ENCODE measurements around the gene QPRT. TPM values are rescaled to one million over a fixed set of nuclear protein-coding genes. Genes with fewer than 3 reads are reported as not detected.

QPRT gene
- total and polyA plus RNA-seq, 2 of the 8 experiments (the other 6 are each of a cell fraction or from before 2014, with no cell fraction given) = 89.0 to 102 TPM

DNA sequence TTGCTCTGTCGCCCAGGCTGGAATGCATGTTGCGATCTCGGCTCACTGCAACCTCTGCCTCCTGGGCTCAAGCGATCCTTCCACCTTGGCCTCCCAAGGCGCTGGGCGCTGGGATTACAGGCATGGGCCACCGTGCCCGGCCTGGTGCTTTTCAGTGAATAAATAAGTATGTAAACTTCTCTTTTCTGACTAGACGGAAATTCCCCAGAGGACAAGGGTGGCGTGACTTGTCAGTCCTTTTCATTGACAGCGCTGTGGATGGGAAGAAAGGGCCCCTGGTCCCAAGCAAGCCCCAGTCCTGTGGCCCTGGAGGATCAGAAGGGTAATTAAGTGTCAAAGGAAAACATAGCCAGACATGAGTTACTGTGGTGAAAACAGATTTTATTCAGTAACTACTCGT lies 25.5 kb upstream of the QPRT start:
- no peak overlapping the region for H3K27ac ChIP-seq (ENCODE audit: low read depth, low read length)
- no peaks in the 10 kb centered on the region; the same call in 1 of the 2 replicates for H3K23me2 ChIP-seq (ENCODE audit: low read depth, low read length)
- no peak overlapping the region for H3K14ac ChIP-seq (ENCODE audit: insufficient read length)
- no peak overlapping the region for H3K18ac ChIP-seq (ENCODE audit: extremely low read depth, low read length)
- H2AK5ac ChIP-seq (ENCODE audit: low read depth, low read length) = no peak overlapping the region
- 89% methylated on average over 11 of the region's 12 CpGs; no CpG with 5 or more reads in 1 of the 2 experiments for WGBS, 2 experiments (ENCODE audit: extremely low coverage in 1 of 2, insufficient coverage in 1 of 2, insufficient read length in 1 of 2, insufficient replicate concordance in 2 of 2, low coverage in 1 of 2, low lambda C conversion rate in 2 of 2, missing lambda C conversion rate in 1 of 2)
- no peak overlapping the region for H3K4ac ChIP-seq (replicated peaks; ENCODE audit: insufficient read length, low read depth, low read length)
- no peaks in the 10 kb centered on the region for H3K36me3 ChIP-seq (ENCODE audit: control insufficient read depth in 2 of 4, insufficient read depth in 4 of 4, low read length in 3 of 4)
- H4K20me1 ChIP-seq (replicated peaks in 1 of 2; ENCODE audit: control insufficient read depth in 1 of 2, insufficient read depth in 2 of 2, low read length in 2 of 2) = no peaks in the 10 kb centered on the region
- ChIA-PET CTCF (ENCODE audit: partially characterized antibody) (interaction anchor here (0.6 kb wide), 1 partner anchor 22 kb away, joined by 5 read pairs; no protein-coding TSS in a partner anchor), POLR2A (ENCODE audit: partially characterized antibody) (interaction anchor here (0.6 to 3.3 kb wide), 3 partner anchors 12 to 210 kb away, joined by 3 to 12 read pairs (median 3); partner anchors contain the start of gene CDIPT)
- H3K9ac ChIP-seq (replicated peaks in 1 of 4; ENCODE audit: extremely low read depth in 1 of 4, low read depth in 3 of 4, low read length in 3 of 4) = no peak overlapping the region
- no peak overlapping the region for H3K4me2 ChIP-seq (ENCODE audit: insufficient read depth in 1 of 2, low read depth in 2 of 2, low read length in 2 of 2)
- no peak overlapping the region for H2BK5ac ChIP-seq (ENCODE audit: low read depth, low read length)
- no peaks in the 10 kb centered on the region; a peak in 1 of 7 replicates for H3K4me1 ChIP-seq (replicated peaks in 1 of 4; ENCODE audit: control insufficient read depth in 3 of 4, insufficient read depth in 4 of 4, low read length in 3 of 4)
- DNase-seq (ENCODE audit: low read depth in 1 of 2, low spot score in 2 of 2) (no peak), FAIRE-seq (no peak)
- H2BK20ac ChIP-seq (ENCODE audit: low read length) = no peak overlapping the region
- no peak overlapping the region for H2BK120ac ChIP-seq (replicated peaks; ENCODE audit: low read depth, low read length)
- H3K79me2 ChIP-seq (ENCODE audit: control insufficient read depth in 1 of 2, insufficient read depth in 2 of 2, low read length in 2 of 2) = no peaks in the 10 kb centered on the region
- H3K27me3 ChIP-seq (replicated peaks in 1 of 4; ENCODE audit: control insufficient read depth in 3 of 4, extremely low read depth in 1 of 4, insufficient read depth in 3 of 4, low read length in 3 of 4) = no peaks in the 10 kb centered on the region
- no peaks in the 10 kb centered on the region for H3K79me1 ChIP-seq (ENCODE audit: low read depth, low read length)
- no peak overlapping the region for H4K5ac ChIP-seq (ENCODE audit: insufficient read length, low read depth, low read length)
- H2BK15ac ChIP-seq (ENCODE audit: low read length) = no peak overlapping the region
- no peak overlapping the region for H2BK12ac ChIP-seq (ENCODE audit: low read depth, low read length)
- H2AFZ ChIP-seq (ENCODE audit: low read length) = no peak overlapping the region
- H3K23ac ChIP-seq (ENCODE audit: insufficient read length) = no peak overlapping the region
- H3K4me3 ChIP-seq (ENCODE audit: extremely low read depth in 1 of 4, insufficient read depth in 2 of 4, low read depth in 3 of 4, low read length in 4 of 4) = no peak overlapping the region
- no peak overlapping the region for H4K91ac ChIP-seq (replicated peaks; ENCODE audit: insufficient read length, low read length)
- H4K8ac ChIP-seq (ENCODE audit: extremely low read depth, insufficient read depth, low read length) = no peak overlapping the region
- H3K9me3 ChIP-seq (ENCODE audit: insufficient read depth in 2 of 2, low read depth in 1 of 2, low read length in 1 of 2) = no peaks in the 10 kb centered on the region
- TF ChIP-seq E2F6 (IDR thresholded peaks at IDR 0.05) (no peak), HDAC2 (IDR thresholded peaks at IDR 0.05; ENCODE audit: borderline replicate concordance in 1 of 2, low read depth in 2 of 2, low read length in 2 of 2) (no peak), POU5F1 (IDR thresholded peaks at IDR 0.05; ENCODE audit: low read depth, low read length) (no peak), MAFK (IDR thresholded peaks at IDR 0.05; ENCODE audit: low read depth, low read length) (no peak), SP2 (IDR thresholded peaks at IDR 0.05; ENCODE audit: low read length) (no peak), CEBPB (IDR thresholded peaks at IDR 0.05; ENCODE audit: low read depth, low read length) (no peak), HDAC6 (IDR thresholded peaks at IDR 0.05; ENCODE audit: low read depth, low read length) (no peak), KDM1A (IDR thresholded peaks at IDR 0.05; ENCODE audit: borderline replicate concordance, low read length) (no peak), CREB1 (IDR thresholded peaks at IDR 0.05) (no peak), RFX5 (IDR thresholded peaks at IDR 0.05; ENCODE audit: borderline replicate concordance, low read depth, low read length) (no peak), SP1 (IDR thresholded peaks at IDR 0.05; ENCODE audit: low read depth, low read length) (no peak), RNF2 (IDR thresholded peaks at IDR 0.05; ENCODE audit: borderline replicate concordance, low read depth, low read length, missing control alignments, poor library complexity, severe bottlenecking) (no peak), CHD2 (IDR thresholded peaks at IDR 0.05; ENCODE audit: low read length) (no peak), EZH2 (IDR thresholded peaks at IDR 0.05; ENCODE audit: low read depth, low read length, severe bottlenecking) (no peak)
- no peak overlapping the region for H3K56ac ChIP-seq (replicated peaks; ENCODE audit: insufficient read length, low read depth, low read length)
